WTC11 (cell line): ENCODE results near the gene LRRC74A. TPM values are rescaled to one million over a fixed set of nuclear protein-coding genes. Genes with fewer than 3 reads are reported as not detected.

ENCODE experiments used
- ATAC-seq: fragments of 200-7000 bp; cut with Tn5 transposase; 2 replicates; pipeline ENCODE4 v1.10.0; 2021; ENCODE audit warnings: mild to moderate bottlenecking, moderate library complexity
- CTCF ChIA-PET: fragments of 300-600 bp; sonication (Branson Sonifier 250); formaldehyde crosslinking; loops from one replicate; lab custom pipeline; 2021; ENCODE audit warnings: antibody characterized with exemption; lab: Charles Lee
- POLR2A ChIA-PET: fragments of 350-600 bp; sonication (Branson Sonifier 250); formaldehyde crosslinking; loops from one replicate; lab custom pipeline; 2021; ENCODE audit warnings: antibody characterized with exemption; lab: Charles Lee
- DNase-seq: peaks from one replicate; pipeline ENCODE4 v3.0.0; 2021; ENCODE audit warnings: low spot score
- H3K27ac Mint-ChIP-seq: 2 replicates; pipeline ENCODE4 v1.8.0; 2021; ENCODE audit warnings: mixed read lengths
- H3K27me3 Mint-ChIP-seq: 2 replicates; pipeline ENCODE4 v1.8.0; 2021; ENCODE audit warnings: low read depth, mild to moderate bottlenecking, moderate library complexity, mixed read lengths
- H3K36me3 Mint-ChIP-seq: 2 replicates; pipeline ENCODE4 v1.8.0; 2021; ENCODE audit warnings: mixed read lengths
- H3K4me1 Mint-ChIP-seq: 2 replicates; pipeline ENCODE4 v1.8.0; 2022; ENCODE audit warnings: mixed read lengths
- H3K4me3 Mint-ChIP-seq: 2 replicates; pipeline ENCODE4 v1.8.0; 2021; ENCODE audit warnings: mild to moderate bottlenecking, moderate library complexity, mixed read lengths
- H3K9me3 Mint-ChIP-seq: 2 replicates; pipeline ENCODE4 v1.8.0; 2021; ENCODE audit warnings: mixed read lengths
- AR ChIP-seq: fragments of 250-450 bp; sonication (Bioruptor Pico); IDR thresholded peaks from 2 replicates; pipeline ENCODE4 v1.9.0; 2021; ENCODE audit warnings: mild to moderate bottlenecking
- ATF6 ChIP-seq: sonication (generic); formaldehyde crosslinking; IDR thresholded peaks from 2 replicates; pipeline ENCODE4 v1.8.1; 2023; ENCODE audit warnings: mild to moderate bottlenecking, missing genetic modification reagents
- FOXK1 ChIP-seq: sonication (generic); formaldehyde crosslinking; IDR thresholded peaks from 2 replicates; pipeline ENCODE4 v1.8.0; 2022; ENCODE audit warnings: mild to moderate bottlenecking, moderate library complexity, missing genetic modification reagents
- GTF2I ChIP-seq: fragments of 250-450 bp; sonication (Bioruptor Pico); conservative IDR thresholded peaks from 2 replicates; pipeline ENCODE4 v1.4.0; 2021; ENCODE audit warnings: mild to moderate bottlenecking
- NFE2L1 ChIP-seq: sonication (generic); formaldehyde crosslinking; IDR thresholded peaks from 2 replicates; pipeline ENCODE4 v1.8.1; 2023; ENCODE audit warnings: missing genetic modification reagents
- NR1H2 ChIP-seq: sonication (generic); formaldehyde crosslinking; IDR thresholded peaks from 2 replicates; pipeline ENCODE4 v1.9.0; 2021; ENCODE audit warnings: mild to moderate bottlenecking, moderate library complexity, missing genetic modification reagents
- NR2C2 ChIP-seq: sonication (generic); formaldehyde crosslinking; IDR thresholded peaks from 2 replicates; pipeline ENCODE4 v1.8.0; 2022; ENCODE audit warnings: mild to moderate bottlenecking, missing genetic modification reagents
- NR3C1 ChIP-seq: sonication (generic); formaldehyde crosslinking; conservative IDR thresholded peaks from 2 replicates; pipeline ENCODE4 v1.8.1; 2023; ENCODE audit warnings: low read depth, mild to moderate bottlenecking, missing genetic modification reagents
- OVOL2 ChIP-seq: fragments of 250-450 bp; sonication (Bioruptor Pico); IDR thresholded peaks from 2 replicates; pipeline ENCODE4 v1.9.0; 2021; ENCODE audit warnings: mild to moderate bottlenecking, borderline replicate concordance
- TEAD1 ChIP-seq: sonication (generic); formaldehyde crosslinking; IDR thresholded peaks from 2 replicates; pipeline ENCODE4 v1.8.0; 2022; ENCODE audit warnings: mild to moderate bottlenecking, missing genetic modification reagents
- ZNF138 ChIP-seq: sonication (generic); formaldehyde crosslinking; conservative IDR thresholded peaks from 2 replicates; pipeline ENCODE4 v1.8.1; 2022; ENCODE audit warnings: mild to moderate bottlenecking, moderate library complexity, missing genetic modification reagents
- ZNF219 ChIP-seq: sonication (generic); formaldehyde crosslinking; IDR thresholded peaks from 2 replicates; pipeline ENCODE4 v1.8.0; 2023; ENCODE audit warnings: missing genetic modification reagents, mild to moderate bottlenecking, borderline replicate concordance
- ZNF671 ChIP-seq: fragments of 250-450 bp; sonication (Bioruptor Pico); IDR thresholded peaks from 2 replicates; pipeline ENCODE4 v1.8.0; 2021; ENCODE audit warnings: mild to moderate bottlenecking
- total RNA-seq: library from RNA; stranded (reverse); gene quantifications from 3 replicates; pipeline ENCODE4 v1.2.3, GENCODE V29; 2021
- TF ChIP-seq, protein P1 (sequence below): sonication (generic); formaldehyde crosslinking; conservative IDR thresholded peaks from 2 replicates; pipeline ENCODE4 v1.8.1; 2023; ENCODE audit warnings: mild to moderate bottlenecking, low read depth, missing genetic modification reagents, moderate library complexity
- TF ChIP-seq, protein P2 (sequence below): fragments of 250-450 bp; sonication (Bioruptor Pico); IDR thresholded peaks from 2 replicates; pipeline ENCODE4 v1.8.0; 2021; ENCODE audit warnings: mild to moderate bottlenecking
- TF ChIP-seq, protein P3 (sequence below): fragments of 200-600 bp; IDR thresholded peaks from 2 replicates; pipeline ENCODE4 v1.8.0; 2022; ENCODE audit warnings: antibody characterized with exemption

The LRRC74A gene
- total RNA-seq, 1 experiment from 2014 or later: not detected

GRCh38 chr14:76778546-76779215 lies 47.5 kb upstream of the LRRC74A start (continued):
- no peak for TF ChIP-seq TEAD1 (CRISPR knock-in tag)
- TF ChIP-seq, protein P1, sequence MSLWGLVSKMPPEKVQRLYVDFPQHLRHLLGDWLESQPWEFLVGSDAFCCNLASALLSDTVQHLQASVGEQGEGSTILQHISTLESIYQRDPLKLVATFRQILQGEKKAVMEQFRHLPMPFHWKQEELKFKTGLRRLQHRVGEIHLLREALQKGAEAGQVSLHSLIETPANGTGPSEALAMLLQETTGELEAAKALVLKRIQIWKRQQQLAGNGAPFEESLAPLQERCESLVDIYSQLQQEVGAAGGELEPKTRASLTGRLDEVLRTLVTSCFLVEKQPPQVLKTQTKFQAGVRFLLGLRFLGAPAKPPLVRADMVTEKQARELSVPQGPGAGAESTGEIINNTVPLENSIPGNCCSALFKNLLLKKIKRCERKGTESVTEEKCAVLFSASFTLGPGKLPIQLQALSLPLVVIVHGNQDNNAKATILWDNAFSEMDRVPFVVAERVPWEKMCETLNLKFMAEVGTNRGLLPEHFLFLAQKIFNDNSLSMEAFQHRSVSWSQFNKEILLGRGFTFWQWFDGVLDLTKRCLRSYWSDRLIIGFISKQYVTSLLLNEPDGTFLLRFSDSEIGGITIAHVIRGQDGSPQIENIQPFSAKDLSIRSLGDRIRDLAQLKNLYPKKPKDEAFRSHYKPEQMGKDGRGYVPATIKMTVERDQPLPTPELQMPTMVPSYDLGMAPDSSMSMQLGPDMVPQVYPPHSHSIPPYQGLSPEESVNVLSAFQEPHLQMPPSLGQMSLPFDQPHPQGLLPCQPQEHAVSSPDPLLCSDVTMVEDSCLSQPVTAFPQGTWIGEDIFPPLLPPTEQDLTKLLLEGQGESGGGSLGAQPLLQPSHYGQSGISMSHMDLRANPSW (CRISPR knock-in tag): no peak

DNA sequence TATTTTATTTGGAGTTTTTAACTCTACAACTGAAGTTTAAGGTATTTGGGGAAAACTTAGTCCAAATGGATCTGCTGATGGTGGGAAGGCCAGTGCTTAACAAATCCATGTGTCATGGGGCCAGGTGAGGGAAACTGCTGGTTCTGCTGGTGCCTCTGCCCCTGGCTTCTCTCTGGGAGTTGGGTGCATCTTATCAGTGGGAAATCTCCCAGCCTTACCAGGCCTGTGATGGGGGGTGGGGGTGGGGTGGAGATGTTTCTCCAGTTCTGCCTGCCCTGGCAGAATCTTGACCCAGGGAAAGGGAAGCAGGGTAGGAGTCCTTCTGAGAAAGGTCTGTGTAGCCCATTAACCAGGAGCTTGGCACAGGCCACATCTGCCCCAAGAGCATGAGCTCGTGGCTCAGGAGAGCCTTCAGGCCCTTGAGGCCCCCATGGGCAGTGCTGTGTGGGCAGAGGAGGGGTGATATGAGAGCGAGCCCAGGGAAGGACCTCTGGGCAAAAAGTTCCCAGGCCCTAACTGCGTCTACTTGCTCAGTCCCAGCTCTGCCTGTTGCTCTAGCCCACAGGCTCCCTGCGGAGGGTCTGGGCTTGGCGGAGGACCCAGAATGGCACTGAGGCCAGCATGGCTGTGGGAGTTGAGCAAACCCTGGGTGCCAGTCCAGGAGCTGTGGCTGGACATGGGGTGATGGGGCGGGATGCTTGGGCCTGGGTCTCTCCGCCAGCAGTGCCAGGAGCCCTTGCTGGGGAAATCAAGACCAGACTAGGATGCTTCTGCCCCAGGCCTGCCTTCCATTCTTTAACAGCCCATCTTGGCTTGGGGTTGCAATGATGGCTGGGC lies 46.8 kb upstream of the LRRC74A start:
- no peak for TF ChIP-seq NR3C1 (CRISPR knock-in tag)
- TF ChIP-seq, all 79 proteins: peak for 0
- no peak for DNase-seq
- ChIA-PET POLR2A (interaction anchor here (1.0 kb wide), 1 partner anchor 12 kb away, joined by 3 read pairs; no protein-coding TSS in a partner anchor), CTCF (interaction anchor here (1.8 to 2.8 kb wide), 3 partner anchors 9 to 69 kb away, joined by 4 to 12 read pairs (median 8); partner anchors contain the start of gene VASH1)
- H3K27ac Mint-ChIP-seq: no peak overlapping the region
- ATAC-seq: no peak
- no peak overlapping the region for H3K4me3 Mint-ChIP-seq
- H3K4me1 Mint-ChIP-seq: peaks cover 8% of the 10 kb centered on the region
- H3K27me3 Mint-ChIP-seq: peaks cover 2% of the 10 kb centered on the region; the same call in 1 of the 2 replicates
- H3K36me3 Mint-ChIP-seq: peaks cover 14% of the 10 kb centered on the region
- no peaks in the 10 kb centered on the region for H3K9me3 Mint-ChIP-seq

DNA sequence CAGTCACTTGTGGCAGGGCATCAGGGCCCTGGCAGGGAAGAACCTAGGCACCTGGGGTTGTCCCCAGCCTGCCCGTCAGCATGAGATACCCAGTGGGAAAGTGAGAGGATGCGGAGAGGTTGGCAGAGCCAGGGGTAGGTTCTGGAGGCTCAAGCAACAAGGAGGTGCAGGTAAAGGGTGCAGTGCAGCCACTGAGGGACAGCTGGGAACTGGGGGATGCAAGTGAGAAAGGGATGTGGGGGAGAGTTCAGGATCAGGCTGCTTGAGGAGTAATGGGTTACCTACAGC lies 46.2 kb upstream of the LRRC74A start:
- Mint-ChIP-seq H3K9me3 (no peaks in the 10 kb centered on the region), H3K36me3 (peaks cover 14% of the 10 kb centered on the region), H3K27ac (no peak overlapping the region), H3K27me3 (peaks cover 2% of the 10 kb centered on the region; the same call in 1 of the 2 replicates), H3K4me1 (peaks cover 8% of the 10 kb centered on the region), H3K4me3 (no peak overlapping the region)
- DNase-seq (no peak), ATAC-seq (no peak)
- ChIA-PET CTCF (interaction anchor here (1.8 to 2.8 kb wide), 3 partner anchors 9 to 69 kb away, joined by 4 to 12 read pairs (median 8); partner anchors contain the start of gene VASH1), POLR2A (interaction anchor here (1.0 kb wide), 1 partner anchor 12 kb away, joined by 3 read pairs; no protein-coding TSS in a partner anchor)
- TF ChIP-seq, protein P2, sequence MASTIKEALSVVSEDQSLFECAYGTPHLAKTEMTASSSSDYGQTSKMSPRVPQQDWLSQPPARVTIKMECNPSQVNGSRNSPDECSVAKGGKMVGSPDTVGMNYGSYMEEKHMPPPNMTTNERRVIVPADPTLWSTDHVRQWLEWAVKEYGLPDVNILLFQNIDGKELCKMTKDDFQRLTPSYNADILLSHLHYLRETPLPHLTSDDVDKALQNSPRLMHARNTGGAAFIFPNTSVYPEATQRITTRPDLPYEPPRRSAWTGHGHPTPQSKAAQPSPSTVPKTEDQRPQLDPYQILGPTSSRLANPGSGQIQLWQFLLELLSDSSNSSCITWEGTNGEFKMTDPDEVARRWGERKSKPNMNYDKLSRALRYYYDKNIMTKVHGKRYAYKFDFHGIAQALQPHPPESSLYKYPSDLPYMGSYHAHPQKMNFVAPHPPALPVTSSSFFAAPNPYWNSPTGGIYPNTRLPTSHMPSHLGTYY (CRISPR knock-in tag): no peak
- TF ChIP-seq TEAD1 (CRISPR knock-in tag): no peak
- no peak for TF ChIP-seq ZNF671 (CRISPR knock-in tag)
- TF ChIP-seq AR (CRISPR knock-in tag): no peak
- TF ChIP-seq GTF2I (CRISPR knock-in tag): no peak
- no peak for TF ChIP-seq ATF6 (CRISPR knock-in tag)
- TF ChIP-seq, protein P3, sequence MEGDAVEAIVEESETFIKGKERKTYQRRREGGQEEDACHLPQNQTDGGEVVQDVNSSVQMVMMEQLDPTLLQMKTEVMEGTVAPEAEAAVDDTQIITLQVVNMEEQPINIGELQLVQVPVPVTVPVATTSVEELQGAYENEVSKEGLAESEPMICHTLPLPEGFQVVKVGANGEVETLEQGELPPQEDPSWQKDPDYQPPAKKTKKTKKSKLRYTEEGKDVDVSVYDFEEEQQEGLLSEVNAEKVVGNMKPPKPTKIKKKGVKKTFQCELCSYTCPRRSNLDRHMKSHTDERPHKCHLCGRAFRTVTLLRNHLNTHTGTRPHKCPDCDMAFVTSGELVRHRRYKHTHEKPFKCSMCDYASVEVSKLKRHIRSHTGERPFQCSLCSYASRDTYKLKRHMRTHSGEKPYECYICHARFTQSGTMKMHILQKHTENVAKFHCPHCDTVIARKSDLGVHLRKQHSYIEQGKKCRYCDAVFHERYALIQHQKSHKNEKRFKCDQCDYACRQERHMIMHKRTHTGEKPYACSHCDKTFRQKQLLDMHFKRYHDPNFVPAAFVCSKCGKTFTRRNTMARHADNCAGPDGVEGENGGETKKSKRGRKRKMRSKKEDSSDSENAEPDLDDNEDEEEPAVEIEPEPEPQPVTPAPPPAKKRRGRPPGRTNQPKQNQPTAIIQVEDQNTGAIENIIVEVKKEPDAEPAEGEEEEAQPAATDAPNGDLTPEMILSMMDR: no peak
- TF ChIP-seq, protein P1 (CRISPR knock-in tag): no peak
- no peak for TF ChIP-seq ZNF138 (CRISPR knock-in tag)
- TF ChIP-seq NFE2L1: no peak
- no peak for TF ChIP-seq OVOL2 (CRISPR knock-in tag)
- no peak for TF ChIP-seq NR2C2 (CRISPR knock-in tag)
- TF ChIP-seq FOXK1: no peak
- TF ChIP-seq NR1H2 (CRISPR knock-in tag): no peak
- no peak for TF ChIP-seq ZNF219 (CRISPR knock-in tag)
